HepG2 (cell line): Measurements from ENCODE around the gene SARS2. TPM values are rescaled to one million over a fixed set of nuclear protein-coding genes. Genes with fewer than 3 reads are reported as not detected.

ENCODE experiments used
- FOXP1 ChIP-seq, 2 experiments: fragments of 450-650 bp in 1 of 2; IDR thresholded peaks; 2 replicates each; pipeline ENCODE4 v1.6.1; 2017 to 2018; ENCODE audit warnings: antibody characterized with exemption in 1 of 2
- KDM2A ChIP-seq: sonication (generic); formaldehyde crosslinking; IDR thresholded peaks from 2 replicates; pipeline ENCODE4 v1.4.0; 2020; ENCODE audit warnings: low read depth, missing genetic modification reagents, borderline replicate concordance
- KDM3A ChIP-seq: IDR thresholded peaks from 2 replicates; pipeline ENCODE4 v1.6.1; 2018; ENCODE audit warnings: low read depth, missing compliant biosample characterization
- KMT2A ChIP-seq: sonication (generic); formaldehyde crosslinking; IDR thresholded peaks from 2 replicates; pipeline ENCODE4 v1.4.0; 2020; ENCODE audit warnings: missing genetic modification reagents
- MEIS1 ChIP-seq: sonication (generic); formaldehyde crosslinking; IDR thresholded peaks from 2 replicates; pipeline ENCODE4 v1.9.0; 2021; ENCODE audit warnings: mild to moderate bottlenecking, missing genetic modification reagents, moderate library complexity, borderline replicate concordance
- NFATC3 ChIP-seq: sonication (generic); formaldehyde crosslinking; IDR thresholded peaks from 2 replicates; pipeline ENCODE4 v1.5.1; 2020; ENCODE audit warnings: mild to moderate bottlenecking, missing genetic modification reagents
- ZFP1 ChIP-seq: IDR thresholded peaks from 2 replicates; pipeline ENCODE4 v1.6.1; 2016
- ZNF136 ChIP-seq: sonication (generic); formaldehyde crosslinking; IDR thresholded peaks from 2 replicates; pipeline ENCODE4 v1.8.1; 2022; ENCODE audit warnings: low read depth, mild to moderate bottlenecking, moderate library complexity, missing genetic modification reagents
- ZNF180 ChIP-seq: sonication (generic); formaldehyde crosslinking; IDR thresholded peaks from 2 replicates; pipeline ENCODE4 v1.4.0; 2020; ENCODE audit warnings: low read depth, missing genetic modification reagents, borderline replicate concordance
- ZNF337 ChIP-seq: sonication (generic); formaldehyde crosslinking; IDR thresholded peaks from 2 replicates; pipeline ENCODE4 v1.5.1; 2020; ENCODE audit warnings: missing genetic modification reagents, low read depth, mild to moderate bottlenecking, borderline replicate concordance
- ZNF605 ChIP-seq: sonication (generic); formaldehyde crosslinking; IDR thresholded peaks from 2 replicates; pipeline ENCODE4 v1.8.0; 2022; ENCODE audit warnings: mild to moderate bottlenecking, missing genetic modification reagents
- ZNF644 ChIP-seq: IDR thresholded peaks from 2 replicates; pipeline ENCODE4 v1.6.1; 2016; ENCODE audit warnings: low read depth
- ZNF720 ChIP-seq: sonication (generic); formaldehyde crosslinking; IDR thresholded peaks from 2 replicates; pipeline ENCODE4 v1.4.0; 2020; ENCODE audit warnings: missing genetic modification reagents
- polyA plus RNA-seq, 8 experiments: library from polyadenylated mRNA; depleted of rRNA in 3 of 8; stranded (reverse) in 7 of 8; unstranded in 1 of 8; fragments of >200 nt; fragmentation: Illumina TruSeq in 4 of 8; extraction: Trizol in 4 of 8; gene quantifications; 2 replicates each; pipeline versions ENCODE4 v1.2.1 to v1.2.3, GENCODE V29; 2011 to 2016; ENCODE audit warnings: low read depth in 4 of 8, missing spikeins in 1 of 8, mixed read lengths in 1 of 8; ENCODE audit not compliant: insufficient read depth in 1 of 8
- total RNA-seq, 5 experiments: library from RNA; depleted of rRNA; stranded (reverse); fragments of >200 nt; fragmentation: Illumina TruSeq; extraction: Trizol; gene quantifications; 2 replicates each; pipeline ENCODE4 v1.2.3, GENCODE V29; 2016; ENCODE audit warnings: low read depth in 1 of 5
- TF ChIP-seq, protein P1 (sequence below): sonication (generic); formaldehyde crosslinking; conservative IDR thresholded peaks from 2 replicates; pipeline ENCODE4 v1.8.0; 2022; ENCODE audit warnings: low read depth, missing genetic modification reagents
- TF ChIP-seq, protein P2 (sequence below): IDR thresholded peaks from 2 replicates; pipeline ENCODE4 v1.6.1; 2012; ENCODE audit warnings: low read length, improper control_type of control experiment
- TF ChIP-seq, protein P3 (sequence below): IDR thresholded peaks from 2 replicates; pipeline ENCODE4 v1.6.1; 2016; ENCODE audit warnings: mild to moderate bottlenecking
- TF ChIP-seq, protein P4 (sequence below): sonication (generic); formaldehyde crosslinking; conservative IDR thresholded peaks from 2 replicates; pipeline ENCODE4 v1.4.0; 2020; ENCODE audit warnings: missing genetic modification reagents
- TF ChIP-seq, protein P5 (sequence below): sonication (generic); formaldehyde crosslinking; IDR thresholded peaks from 2 replicates; pipeline ENCODE4 v1.4.0; 2020; ENCODE audit warnings: mild to moderate bottlenecking, missing genetic modification reagents

SARS2 gene
- total and polyA plus RNA-seq, 2 of the 13 experiments (the other 11 are each of a cell fraction or from before 2014, with no cell fraction given) = 40.0 to 48.6 TPM

DNA sequence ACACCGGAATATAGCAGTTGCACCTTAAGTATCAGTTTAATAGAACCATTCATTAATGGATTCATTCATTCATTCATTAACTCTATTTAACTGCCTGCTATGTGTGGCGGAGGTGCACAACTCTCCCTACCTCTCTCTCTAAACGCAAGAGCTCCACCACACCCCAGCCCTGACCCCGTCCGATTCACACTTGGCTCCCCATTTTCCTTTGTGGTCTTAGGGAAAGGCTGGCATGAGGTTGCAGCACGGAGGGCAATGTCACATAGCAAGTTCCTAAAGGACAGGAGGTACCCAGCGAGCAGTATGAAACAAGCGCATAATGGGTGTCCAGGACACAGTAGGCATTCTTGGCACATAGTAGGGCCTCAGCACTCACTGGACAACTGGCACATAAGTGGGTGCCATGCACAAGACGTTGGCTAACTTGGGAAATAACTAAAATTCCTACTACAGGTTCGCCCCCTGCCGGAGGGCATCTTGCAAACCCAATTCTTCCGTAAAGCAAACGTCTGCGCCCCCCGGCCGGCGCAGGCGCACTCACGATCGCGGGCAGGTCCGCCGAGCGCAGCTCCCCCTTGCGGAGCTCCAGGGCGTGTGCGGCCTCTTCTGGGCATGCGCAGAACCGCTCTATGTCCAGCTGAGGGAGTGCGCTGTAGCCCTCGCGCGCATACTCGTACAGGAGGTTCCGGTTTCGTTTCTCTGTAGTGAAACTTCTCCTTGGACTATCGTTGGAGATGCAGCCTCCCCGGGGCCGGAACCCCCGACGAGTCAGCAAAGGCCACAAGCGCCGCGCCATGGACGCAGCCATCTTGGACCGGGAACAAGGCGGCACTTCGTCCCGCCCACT, at the start of gene SARS2 (continued):
- TF ChIP-seq, protein P1, sequence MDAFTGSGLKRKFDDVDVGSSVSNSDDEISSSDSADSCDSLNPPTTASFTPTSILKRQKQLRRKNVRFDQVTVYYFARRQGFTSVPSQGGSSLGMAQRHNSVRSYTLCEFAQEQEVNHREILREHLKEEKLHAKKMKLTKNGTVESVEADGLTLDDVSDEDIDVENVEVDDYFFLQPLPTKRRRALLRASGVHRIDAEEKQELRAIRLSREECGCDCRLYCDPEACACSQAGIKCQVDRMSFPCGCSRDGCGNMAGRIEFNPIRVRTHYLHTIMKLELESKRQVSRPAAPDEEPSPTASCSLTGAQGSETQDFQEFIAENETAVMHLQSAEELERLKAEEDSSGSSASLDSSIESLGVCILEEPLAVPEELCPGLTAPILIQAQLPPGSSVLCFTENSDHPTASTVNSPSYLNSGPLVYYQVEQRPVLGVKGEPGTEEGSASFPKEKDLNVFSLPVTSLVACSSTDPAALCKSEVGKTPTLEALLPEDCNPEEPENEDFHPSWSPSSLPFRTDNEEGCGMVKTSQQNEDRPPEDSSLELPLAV = no peak
- no peak for TF ChIP-seq ZNF720 (CRISPR knock-in tag)
- 0 out of 2 replicates have a peak, but pooled peaks have one; percentile 12 for TF ChIP-seq KDM3A (CRISPR knock-in tag)
- TF ChIP-seq ZNF605 (CRISPR knock-in tag) = peak; percentile 27; the same call in 1 of the 2 replicates
- peak; percentile 93 for TF ChIP-seq KDM2A (CRISPR knock-in tag)
- TF ChIP-seq, protein P2, sequence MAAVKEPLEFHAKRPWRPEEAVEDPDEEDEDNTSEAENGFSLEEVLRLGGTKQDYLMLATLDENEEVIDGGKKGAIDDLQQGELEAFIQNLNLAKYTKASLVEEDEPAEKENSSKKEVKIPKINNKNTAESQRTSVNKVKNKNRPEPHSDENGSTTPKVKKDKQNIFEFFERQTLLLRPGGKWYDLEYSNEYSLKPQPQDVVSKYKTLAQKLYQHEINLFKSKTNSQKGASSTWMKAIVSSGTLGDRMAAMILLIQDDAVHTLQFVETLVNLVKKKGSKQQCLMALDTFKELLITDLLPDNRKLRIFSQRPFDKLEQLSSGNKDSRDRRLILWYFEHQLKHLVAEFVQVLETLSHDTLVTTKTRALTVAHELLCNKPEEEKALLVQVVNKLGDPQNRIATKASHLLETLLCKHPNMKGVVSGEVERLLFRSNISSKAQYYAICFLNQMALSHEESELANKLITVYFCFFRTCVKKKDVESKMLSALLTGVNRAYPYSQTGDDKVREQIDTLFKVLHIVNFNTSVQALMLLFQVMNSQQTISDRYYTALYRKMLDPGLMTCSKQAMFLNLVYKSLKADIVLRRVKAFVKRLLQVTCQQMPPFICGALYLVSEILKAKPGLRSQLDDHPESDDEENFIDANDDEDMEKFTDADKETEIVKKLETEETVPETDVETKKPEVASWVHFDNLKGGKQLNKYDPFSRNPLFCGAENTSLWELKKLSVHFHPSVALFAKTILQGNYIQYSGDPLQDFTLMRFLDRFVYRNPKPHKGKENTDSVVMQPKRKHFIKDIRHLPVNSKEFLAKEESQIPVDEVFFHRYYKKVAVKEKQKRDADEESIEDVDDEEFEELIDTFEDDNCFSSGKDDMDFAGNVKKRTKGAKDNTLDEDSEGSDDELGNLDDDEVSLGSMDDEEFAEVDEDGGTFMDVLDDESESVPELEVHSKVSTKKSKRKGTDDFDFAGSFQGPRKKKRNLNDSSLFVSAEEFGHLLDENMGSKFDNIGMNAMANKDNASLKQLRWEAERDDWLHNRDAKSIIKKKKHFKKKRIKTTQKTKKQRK = no peak
- peak; percentile 32; the same call in 1 of the 2 replicates for TF ChIP-seq ZNF136 (CRISPR knock-in tag)
- peak; percentile 21; the same call in 1 of the 2 replicates for TF ChIP-seq KMT2A
- no peak for TF ChIP-seq ZFP1 (CRISPR knock-in tag)
- TF ChIP-seq, protein P3, sequence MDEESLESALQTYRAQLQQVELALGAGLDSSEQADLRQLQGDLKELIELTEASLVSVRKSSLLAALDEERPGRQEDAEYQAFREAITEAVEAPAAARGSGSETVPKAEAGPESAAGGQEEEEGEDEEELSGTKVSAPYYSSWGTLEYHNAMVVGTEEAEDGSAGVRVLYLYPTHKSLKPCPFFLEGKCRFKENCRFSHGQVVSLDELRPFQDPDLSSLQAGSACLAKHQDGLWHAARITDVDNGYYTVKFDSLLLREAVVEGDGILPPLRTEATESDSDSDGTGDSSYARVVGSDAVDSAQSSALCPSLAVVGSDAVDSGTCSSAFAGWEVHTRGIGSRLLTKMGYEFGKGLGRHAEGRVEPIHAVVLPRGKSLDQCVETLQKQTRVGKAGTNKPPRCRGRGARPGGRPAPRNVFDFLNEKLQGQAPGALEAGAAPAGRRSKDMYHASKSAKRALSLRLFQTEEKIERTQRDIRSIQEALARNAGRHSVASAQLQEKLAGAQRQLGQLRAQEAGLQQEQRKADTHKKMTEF (CRISPR knock-in tag) = peak; percentile 83
- TF ChIP-seq NFATC3 (CRISPR knock-in tag) = no peak
- TF ChIP-seq, protein P4, sequence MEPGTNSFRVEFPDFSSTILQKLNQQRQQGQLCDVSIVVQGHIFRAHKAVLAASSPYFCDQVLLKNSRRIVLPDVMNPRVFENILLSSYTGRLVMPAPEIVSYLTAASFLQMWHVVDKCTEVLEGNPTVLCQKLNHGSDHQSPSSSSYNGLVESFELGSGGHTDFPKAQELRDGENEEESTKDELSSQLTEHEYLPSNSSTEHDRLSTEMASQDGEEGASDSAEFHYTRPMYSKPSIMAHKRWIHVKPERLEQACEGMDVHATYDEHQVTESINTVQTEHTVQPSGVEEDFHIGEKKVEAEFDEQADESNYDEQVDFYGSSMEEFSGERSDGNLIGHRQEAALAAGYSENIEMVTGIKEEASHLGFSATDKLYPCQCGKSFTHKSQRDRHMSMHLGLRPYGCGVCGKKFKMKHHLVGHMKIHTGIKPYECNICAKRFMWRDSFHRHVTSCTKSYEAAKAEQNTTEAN (CRISPR knock-in tag) = peak; percentile 13; the same call in 1 of the 2 replicates
- TF ChIP-seq, protein P5, sequence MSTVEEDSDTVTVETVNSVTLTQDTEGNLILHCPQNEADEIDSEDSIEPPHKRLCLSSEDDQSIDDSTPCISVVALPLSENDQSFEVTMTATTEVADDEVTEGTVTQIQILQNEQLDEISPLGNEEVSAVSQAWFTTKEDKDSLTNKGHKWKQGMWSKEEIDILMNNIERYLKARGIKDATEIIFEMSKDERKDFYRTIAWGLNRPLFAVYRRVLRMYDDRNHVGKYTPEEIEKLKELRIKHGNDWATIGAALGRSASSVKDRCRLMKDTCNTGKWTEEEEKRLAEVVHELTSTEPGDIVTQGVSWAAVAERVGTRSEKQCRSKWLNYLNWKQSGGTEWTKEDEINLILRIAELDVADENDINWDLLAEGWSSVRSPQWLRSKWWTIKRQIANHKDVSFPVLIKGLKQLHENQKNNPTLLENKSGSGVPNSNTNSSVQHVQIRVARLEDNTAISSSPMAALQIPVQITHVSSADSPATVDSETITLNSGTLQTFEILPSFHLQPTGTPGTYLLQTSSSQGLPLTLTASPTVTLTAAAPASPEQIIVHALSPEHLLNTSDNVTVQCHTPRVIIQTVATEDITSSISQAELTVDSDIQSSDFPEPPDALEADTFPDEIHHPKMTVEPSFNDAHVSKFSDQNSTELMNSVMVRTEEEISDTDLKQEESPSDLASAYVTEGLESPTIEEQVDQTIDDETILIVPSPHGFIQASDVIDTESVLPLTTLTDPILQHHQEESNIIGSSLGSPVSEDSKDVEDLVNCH (CRISPR knock-in tag) = no peak
- no peak for TF ChIP-seq MEIS1 (CRISPR knock-in tag)
- no peak for TF ChIP-seq ZNF180 (CRISPR knock-in tag)
- peak; percentile 74; the same call in 1 of the 2 replicates for TF ChIP-seq ZNF337 (CRISPR knock-in tag)
- no peak for TF ChIP-seq ZNF644 (CRISPR knock-in tag)
- TF ChIP-seq FOXP1 (IDR thresholded peaks at IDR 0.05) = no peak
- no peak for TF ChIP-seq FOXP1 (CRISPR knock-in tag; IDR thresholded peaks at IDR 0.05)
